GM12864 (cell line): ENCODE measurements around the gene TAGLN2.
A peak's percentile ranks its signal among the peaks of the same experiment; 100 is the strongest.

Source experiments
- DNase-seq: peaks from one replicate; pipeline ENCODE4 v3.0.0-alpha.2; 2011; ENCODE audit warnings: low read depth
- H3K4me3 ChIP-seq: 2 replicates; pipeline ENCODE4 v1.5.1; 2011; ENCODE audit warnings: mild to moderate bottlenecking, low read depth, low read length, control low read depth
- TF ChIP-seq, protein P1 (sequence below): IDR thresholded peaks from 2 replicates; pipeline ENCODE4 v1.5.1; 2011; ENCODE audit warnings: low read depth, mild to moderate bottlenecking, moderate library complexity, low read length, control low read depth, inconsistent platforms; ENCODE audit errors: missing control alignments

Gene TAGLN2

DNA sequence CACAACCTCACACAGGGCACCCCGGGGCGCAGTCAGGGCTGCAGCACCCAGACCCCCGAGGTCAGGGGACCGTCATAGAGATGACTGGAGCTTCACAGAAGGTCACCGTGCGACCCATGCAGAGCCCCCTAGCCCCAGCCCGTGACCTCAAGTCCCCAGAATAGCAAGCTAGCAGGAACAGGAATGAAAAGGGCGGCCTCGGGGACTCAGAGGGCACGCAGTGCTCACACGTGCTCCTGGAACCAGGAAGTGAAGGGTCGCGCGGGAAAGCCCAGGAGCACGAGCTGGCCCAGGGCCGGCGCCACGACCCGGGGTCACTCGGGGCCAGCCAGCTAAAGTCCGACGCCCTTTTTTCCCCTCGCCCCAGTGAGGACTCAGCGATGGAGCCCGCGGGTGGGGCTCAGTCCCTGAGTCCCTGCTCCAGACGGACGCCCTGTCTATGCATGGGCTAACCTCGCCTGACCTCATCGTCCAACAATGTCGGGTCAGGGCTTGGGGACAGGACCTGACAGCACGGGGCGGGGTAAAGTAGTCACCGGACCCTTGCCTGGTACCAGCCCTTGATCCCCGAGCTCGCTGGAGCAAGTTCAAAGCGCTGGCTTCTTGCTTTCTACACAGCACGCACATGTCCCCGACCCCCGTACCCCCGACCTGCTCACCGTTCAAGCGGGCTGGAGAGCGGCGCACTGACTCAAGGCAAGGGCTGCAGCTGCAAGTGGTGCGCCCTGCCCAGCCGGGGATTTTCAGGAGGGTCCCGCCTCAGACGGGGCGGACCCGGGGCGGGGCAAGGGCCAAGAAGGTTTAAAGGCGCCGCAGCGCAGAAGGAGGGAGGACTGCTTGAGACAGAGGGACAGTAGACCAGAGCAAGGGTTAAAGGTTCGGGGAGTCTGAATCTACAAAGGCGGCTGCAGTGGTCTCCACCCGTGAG is at the start of gene TAGLN2:
Gene TAGLN2 (minus strand): TSS at position 717 of the 928 bp plus-strand sequence. CDS start 4,998 bp downstream, outside the sequence.
- peak; percentile 65 for DNase-seq
- peak within 1 kb of the TSS; percentile 96 for H3K4me3 ChIP-seq
- TF ChIP-seq, protein P1, sequence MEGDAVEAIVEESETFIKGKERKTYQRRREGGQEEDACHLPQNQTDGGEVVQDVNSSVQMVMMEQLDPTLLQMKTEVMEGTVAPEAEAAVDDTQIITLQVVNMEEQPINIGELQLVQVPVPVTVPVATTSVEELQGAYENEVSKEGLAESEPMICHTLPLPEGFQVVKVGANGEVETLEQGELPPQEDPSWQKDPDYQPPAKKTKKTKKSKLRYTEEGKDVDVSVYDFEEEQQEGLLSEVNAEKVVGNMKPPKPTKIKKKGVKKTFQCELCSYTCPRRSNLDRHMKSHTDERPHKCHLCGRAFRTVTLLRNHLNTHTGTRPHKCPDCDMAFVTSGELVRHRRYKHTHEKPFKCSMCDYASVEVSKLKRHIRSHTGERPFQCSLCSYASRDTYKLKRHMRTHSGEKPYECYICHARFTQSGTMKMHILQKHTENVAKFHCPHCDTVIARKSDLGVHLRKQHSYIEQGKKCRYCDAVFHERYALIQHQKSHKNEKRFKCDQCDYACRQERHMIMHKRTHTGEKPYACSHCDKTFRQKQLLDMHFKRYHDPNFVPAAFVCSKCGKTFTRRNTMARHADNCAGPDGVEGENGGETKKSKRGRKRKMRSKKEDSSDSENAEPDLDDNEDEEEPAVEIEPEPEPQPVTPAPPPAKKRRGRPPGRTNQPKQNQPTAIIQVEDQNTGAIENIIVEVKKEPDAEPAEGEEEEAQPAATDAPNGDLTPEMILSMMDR: no peak

DNA sequence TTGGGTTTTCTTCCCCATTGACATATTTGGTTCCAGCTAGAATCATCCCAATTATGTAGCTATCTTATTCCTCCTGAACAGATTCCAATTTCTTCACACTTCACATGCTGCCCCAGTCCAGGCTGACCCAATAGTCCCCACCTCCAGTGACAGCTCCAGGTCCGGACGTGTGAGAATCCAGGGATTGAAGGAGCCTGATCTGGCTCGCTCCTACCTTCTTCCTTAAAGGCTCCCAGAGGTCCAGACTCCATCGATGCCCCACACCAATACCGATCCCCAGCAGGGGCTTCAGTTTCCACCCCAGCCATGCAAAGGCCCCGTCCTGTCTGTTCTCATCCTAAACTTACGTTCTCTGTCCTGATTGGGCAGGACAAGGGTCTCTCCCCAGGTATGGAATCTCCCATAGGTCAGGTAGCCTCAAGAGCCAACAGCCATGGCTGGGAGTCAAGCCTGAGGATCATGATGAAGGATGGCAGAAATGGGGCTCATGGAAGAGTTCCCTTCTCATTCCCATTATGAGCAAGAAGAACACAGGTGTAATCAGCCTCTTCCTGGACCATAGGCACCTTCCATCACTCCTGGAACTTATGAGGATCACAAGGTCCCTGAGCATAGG is 49.2 kb upstream of the TAGLN2 start:
- DNase-seq: no peak
- no peak overlapping the region for H3K4me3 ChIP-seq
- TF ChIP-seq, protein P1: no peak

DNA sequence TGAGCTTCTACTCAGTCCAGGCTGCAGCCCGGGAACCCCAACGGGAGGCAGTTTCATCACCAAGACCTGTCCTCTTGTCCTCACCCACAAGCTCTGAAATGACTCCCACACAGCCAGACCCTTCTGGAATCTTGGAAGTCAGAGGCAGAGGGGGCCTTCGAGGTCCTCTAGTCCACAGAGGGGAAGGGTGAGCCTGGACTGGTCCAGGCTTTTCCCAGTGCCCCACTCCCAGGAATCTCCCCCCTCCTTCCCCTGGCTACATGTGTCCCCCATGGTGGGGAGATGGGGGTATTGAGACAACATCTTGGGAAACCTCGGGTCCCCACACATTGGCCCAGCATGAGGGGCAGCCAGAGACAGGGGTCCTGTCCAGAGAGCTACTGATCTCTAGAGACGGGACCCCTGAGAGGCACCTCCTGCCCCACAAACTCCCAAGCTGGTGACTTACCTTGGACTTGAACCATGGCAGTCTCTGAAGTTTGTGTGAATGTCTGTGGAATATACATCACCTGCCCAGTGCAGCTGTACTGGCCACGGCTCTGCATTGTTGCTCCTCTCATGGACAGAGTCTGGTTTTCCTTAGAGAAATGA is 48.1 kb upstream of the TAGLN2 start:
- TF ChIP-seq, protein P1: no peak
- DNase-seq: no peak
- H3K4me3 ChIP-seq: no peak overlapping the region

DNA sequence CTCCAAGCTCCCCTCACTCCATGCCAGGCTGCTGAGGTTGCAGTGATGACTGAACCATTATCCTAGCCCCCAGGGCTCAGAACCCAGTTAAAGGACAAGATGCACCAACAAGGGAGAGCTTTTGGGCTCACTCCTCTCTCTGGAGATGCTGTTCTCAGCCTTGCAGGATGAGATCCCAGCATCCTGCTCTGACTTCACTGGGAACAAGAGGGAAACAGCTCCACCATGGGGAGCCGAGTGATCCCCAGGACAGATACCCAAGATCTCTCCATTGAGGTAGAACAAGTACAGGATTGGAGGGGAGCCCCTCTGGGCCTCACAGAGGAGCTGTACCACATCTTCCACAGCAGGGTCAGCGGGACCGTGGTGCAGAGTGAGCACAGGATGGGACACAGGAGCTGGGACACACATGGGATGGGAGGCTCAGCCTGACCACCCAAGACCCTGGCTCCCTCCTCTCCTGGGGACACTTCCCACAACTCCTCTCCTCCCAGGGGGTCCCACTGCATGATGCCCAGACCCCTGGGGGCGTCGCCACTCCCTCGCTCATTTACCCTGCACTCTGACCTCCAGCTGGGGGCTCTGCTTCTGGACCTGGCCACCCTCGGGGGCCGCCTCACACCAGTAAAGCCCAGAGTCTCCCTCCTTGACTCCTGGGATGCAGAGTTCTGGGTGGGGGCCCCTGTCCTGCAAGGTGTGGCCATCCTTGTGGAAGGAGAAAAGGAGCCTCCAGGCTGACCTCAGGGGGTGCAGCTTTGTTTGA is 47.3 kb upstream of the TAGLN2 start:
- TF ChIP-seq, protein P1: no peak
- no peak overlapping the region for H3K4me3 ChIP-seq
- no peak for DNase-seq

DNA sequence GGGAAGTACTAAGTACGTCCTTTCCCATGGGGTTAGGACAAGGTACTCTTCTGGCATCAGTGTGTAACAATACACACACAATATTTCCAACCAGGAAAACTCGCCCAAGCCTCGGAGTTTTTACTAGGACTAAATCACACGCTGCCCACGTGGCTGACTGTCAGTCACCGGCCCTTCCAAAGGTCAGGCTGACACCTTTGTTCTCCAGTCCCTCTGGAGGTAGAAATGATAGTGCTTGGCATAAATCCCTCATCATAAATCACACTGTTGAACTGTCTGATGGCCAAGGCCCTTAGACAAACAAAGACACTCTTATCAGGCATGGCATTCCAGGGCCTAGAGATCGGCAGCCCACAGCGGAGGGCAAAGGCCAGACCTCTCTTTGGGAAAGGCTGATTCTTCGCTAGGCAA is 45.6 kb upstream of the TAGLN2 start:
- no peak for DNase-seq
- TF ChIP-seq, protein P1: no peak
- no peak overlapping the region for H3K4me3 ChIP-seq

DNA sequence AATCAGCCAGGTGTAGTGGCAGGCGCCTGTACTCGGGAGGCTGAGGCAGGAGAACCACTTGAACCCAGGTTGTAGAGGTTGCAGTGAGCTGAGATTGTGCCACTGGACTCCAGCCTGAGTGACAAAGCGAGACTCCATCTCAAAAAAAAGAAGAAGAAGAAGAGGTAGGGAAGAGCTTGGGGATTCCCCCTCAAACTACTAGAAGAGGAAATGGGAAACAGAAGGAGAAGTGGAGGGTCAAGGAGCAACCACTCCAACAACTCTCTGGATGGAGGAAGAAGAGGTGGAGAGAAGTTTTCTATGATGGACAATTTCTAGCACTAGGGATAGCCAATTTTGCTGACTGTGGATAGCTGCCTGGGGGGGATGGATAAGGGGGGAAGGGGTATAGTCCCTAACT is 43.6 kb upstream of the TAGLN2 start:
- DNase-seq: no peak
- H3K4me3 ChIP-seq: no peak overlapping the region
- TF ChIP-seq, protein P1: no peak
